ENCODE results near the gene KDM4B. TPM values are rescaled to one million over a fixed set of nuclear protein-coding genes. Genes with fewer than 3 reads are reported as not detected.

Gene KDM4B
- total and polyA plus RNA-seq, 2 of the 8 experiments (the other 6 are each of a cell fraction or from before 2014, with no cell fraction given): 12.0 to 31.9 TPM

DNA sequence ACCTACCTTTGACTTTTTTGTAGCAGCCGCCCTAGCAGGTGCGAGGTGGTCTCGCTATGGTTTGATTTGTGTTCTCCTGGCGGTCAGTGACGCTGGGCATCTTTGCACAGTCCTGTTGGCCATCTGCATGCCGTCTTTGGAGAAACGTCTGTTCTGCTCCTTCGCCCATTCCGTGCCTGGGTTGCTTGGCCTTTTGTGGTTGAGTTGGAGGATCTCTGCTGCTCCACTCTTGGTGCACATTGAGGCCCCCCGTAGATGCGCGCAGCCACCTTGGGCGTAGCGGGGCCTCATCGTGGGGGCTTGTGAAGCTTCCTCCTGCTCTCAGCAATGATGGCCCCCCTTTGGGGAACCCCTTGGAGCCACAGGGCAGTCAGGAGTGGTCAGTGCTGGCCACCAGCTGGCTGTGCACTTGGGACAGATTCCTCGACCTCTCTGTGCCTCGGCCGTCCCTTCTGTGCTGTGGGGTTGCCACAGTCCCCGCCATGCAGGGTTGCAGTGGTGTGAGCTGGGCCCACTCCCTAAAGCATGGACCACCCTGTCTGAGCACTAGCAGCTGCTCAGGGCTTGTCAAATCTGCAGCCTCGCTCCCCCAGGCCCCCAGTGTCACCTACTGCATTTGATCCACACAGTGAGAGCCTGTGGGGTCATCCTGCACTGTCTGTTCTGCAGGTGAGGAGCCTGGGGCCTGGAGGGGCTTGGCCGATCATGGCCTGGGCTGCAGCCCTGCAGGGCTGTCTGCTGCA is 170.8 kb downstream of the KDM4B start:
- H3K9me3 ChIP-seq (ENCODE audit: insufficient read depth in 2 of 2, low read depth in 1 of 2, low read length in 1 of 2): no peaks in the 10 kb centered on the region
- H2AFZ ChIP-seq (ENCODE audit: low read length): no peak overlapping the region
- peaks cover 2 to 14% (median 5%) of the 10 kb centered on the region in 4 experiments; a peak in 4 of 8 replicates for H3K36me3 ChIP-seq (ENCODE audit: control insufficient read depth in 2 of 4, insufficient read depth in 4 of 4, low read length in 3 of 4)
- no peak overlapping the region for H3K56ac ChIP-seq (replicated peaks; ENCODE audit: insufficient read length, low read depth, low read length)
- peaks cover 0 to 2% of the 10 kb centered on the region in 2 experiments for H4K20me1 ChIP-seq (replicated peaks in 1 of 2; ENCODE audit: control insufficient read depth in 1 of 2, insufficient read depth in 2 of 2, low read length in 2 of 2)
- H2BK15ac ChIP-seq (ENCODE audit: low read length): no peak overlapping the region
- ChIA-PET CTCF (ENCODE audit: partially characterized antibody) (interaction anchor here (0.6 to 4.7 kb wide), 9 partner anchors 11 to 109 kb away, joined by 3 to 97 read pairs (median 5); no protein-coding TSS in a partner anchor), POLR2A (ENCODE audit: partially characterized antibody) (interaction anchor here (2.1 kb wide), 1 partner anchor 92 kb away, joined by 6 read pairs; no protein-coding TSS in a partner anchor)
- no peak overlapping the region for H4K5ac ChIP-seq (ENCODE audit: insufficient read length, low read depth, low read length)
- H3K9ac ChIP-seq (replicated peaks in 1 of 4; ENCODE audit: extremely low read depth in 1 of 4, low read depth in 3 of 4, low read length in 3 of 4): no peak overlapping the region
- FAIRE-seq (no peak), DNase-seq (ENCODE audit: low read depth in 1 of 2, low spot score in 2 of 2) (no peak)
- no peak overlapping the region for H3K4ac ChIP-seq (replicated peaks; ENCODE audit: insufficient read length, low read depth, low read length)
- H3K79me2 ChIP-seq (ENCODE audit: control insufficient read depth in 1 of 2, insufficient read depth in 2 of 2, low read length in 2 of 2): no peaks in the 10 kb centered on the region
- no peak overlapping the region for H4K91ac ChIP-seq (replicated peaks; ENCODE audit: insufficient read length, low read length)
- no peak overlapping the region for H2AK5ac ChIP-seq (ENCODE audit: low read depth, low read length)
- H2BK5ac ChIP-seq (ENCODE audit: low read depth, low read length): no peak overlapping the region
- no peaks in the 10 kb centered on the region for H3K27me3 ChIP-seq (replicated peaks in 1 of 4; ENCODE audit: control insufficient read depth in 3 of 4, extremely low read depth in 1 of 4, insufficient read depth in 3 of 4, low read length in 3 of 4)
- H3K23ac ChIP-seq (ENCODE audit: insufficient read length): no peak overlapping the region
- H2BK12ac ChIP-seq (ENCODE audit: low read depth, low read length): no peak overlapping the region
- H3K4me2 ChIP-seq (ENCODE audit: insufficient read depth in 1 of 2, low read depth in 2 of 2, low read length in 2 of 2): no peak overlapping the region
- H3K4me3 ChIP-seq (ENCODE audit: extremely low read depth in 1 of 4, insufficient read depth in 2 of 4, low read depth in 3 of 4, low read length in 4 of 4): no peak overlapping the region
- H3K27ac ChIP-seq (ENCODE audit: low read depth, low read length): no peak overlapping the region
- peaks cover 2% of the 10 kb centered on the region; the same call in 1 of the 2 replicates for H3K79me1 ChIP-seq (ENCODE audit: low read depth, low read length)
- H3K4me1 ChIP-seq (replicated peaks in 1 of 4; ENCODE audit: control insufficient read depth in 3 of 4, insufficient read depth in 4 of 4, low read length in 3 of 4): peaks cover 0 to 5% (median 0%) of the 10 kb centered on the region in 4 experiments; a peak in 2 of 7 replicates
- no peaks in the 10 kb centered on the region; the same call in 1 of the 2 replicates for H3K23me2 ChIP-seq (ENCODE audit: low read depth, low read length)
- no peak overlapping the region for H2BK20ac ChIP-seq (ENCODE audit: low read length)
- peak overlapping the region; percentile 15; the same call in 1 of the 2 replicates for H4K8ac ChIP-seq (ENCODE audit: extremely low read depth, insufficient read depth, low read length)
- no peak overlapping the region for H2BK120ac ChIP-seq (replicated peaks; ENCODE audit: low read depth, low read length)
- 94% methylated on average over 21 of the region's 21 CpGs; no CpG with 5 or more reads in 1 of the 2 experiments for WGBS, 2 experiments (ENCODE audit: extremely low coverage in 1 of 2, insufficient coverage in 1 of 2, insufficient read length in 1 of 2, insufficient replicate concordance in 2 of 2, low coverage in 1 of 2, low lambda C conversion rate in 2 of 2, missing lambda C conversion rate in 1 of 2)
- H3K18ac ChIP-seq (ENCODE audit: extremely low read depth, low read length): no peak overlapping the region
- no peak overlapping the region for H3K14ac ChIP-seq (ENCODE audit: insufficient read length)
